Ishikawa (cell line): ENCODE results near the gene NR1H4.

Experiments
- CEBPB ChIP-seq: IDR thresholded peaks from 2 replicates; pipeline ENCODE4 v1.6.1; 2012
- CREB1 ChIP-seq: IDR thresholded peaks from 2 replicates; pipeline ENCODE4 v1.6.1; 2012; ENCODE audit warnings: low read depth
- EGR1 ChIP-seq: IDR thresholded peaks from 2 replicates; pipeline ENCODE4 v1.6.1; 2012
- EP300 ChIP-seq: IDR thresholded peaks from 2 replicates; pipeline ENCODE4 v1.6.1; 2012; ENCODE audit warnings: borderline replicate concordance
- FOXM1 ChIP-seq: IDR thresholded peaks from 2 replicates; pipeline ENCODE4 v1.6.1; 2012; ENCODE audit warnings: low read depth, borderline replicate concordance
- MAX ChIP-seq: IDR thresholded peaks from 2 replicates; pipeline ENCODE4 v1.6.1; 2012
- NFIC ChIP-seq: IDR thresholded peaks from 2 replicates; pipeline ENCODE4 v1.6.1; 2012
- RAD21 ChIP-seq: IDR thresholded peaks from 2 replicates; pipeline ENCODE4 v1.6.1; 2012; ENCODE audit warnings: low read depth
- REST ChIP-seq: IDR thresholded peaks from 2 replicates; pipeline ENCODE4 v1.6.1; 2012; ENCODE audit warnings: low read depth, mild to moderate bottlenecking
- TAF1 ChIP-seq: IDR thresholded peaks from 2 replicates; pipeline ENCODE4 v1.6.1; 2012; ENCODE audit warnings: low read depth, mild to moderate bottlenecking
- TCF12 ChIP-seq: IDR thresholded peaks from 2 replicates; pipeline ENCODE4 v1.6.1; 2012; ENCODE audit warnings: low read depth
- TEAD4 ChIP-seq: IDR thresholded peaks from 2 replicates; pipeline ENCODE4 v1.6.1; 2012
- USF1 ChIP-seq: IDR thresholded peaks from 2 replicates; pipeline ENCODE4 v1.6.1; 2012
- YY1 ChIP-seq: IDR thresholded peaks from 2 replicates; pipeline ENCODE4 v1.6.1; 2012; ENCODE audit warnings: low read depth
- ZBTB7A ChIP-seq: IDR thresholded peaks from 2 replicates; pipeline ENCODE4 v1.6.1; 2012; ENCODE audit warnings: low read depth

NR1H4 gene

GRCh38 chr12:100463661-100464060 is 10.0 kb upstream of the NR1H4 start:
- TF ChIP-seq EGR1 (no peak), REST (no peak), MAX (no peak), RAD21 (no peak), ZBTB7A (no peak), USF1 (no peak), TAF1 (no peak), CREB1 (no peak), CEBPB (no peak), YY1 (no peak), TCF12 (no peak), FOXM1 (no peak), TEAD4 (no peak), EP300 (no peak), NFIC (no peak)

GRCh38 chr12:100464529-100464928 is 9.1 kb upstream of the NR1H4 start:
- TF ChIP-seq USF1 (no peak), CEBPB (no peak), EP300 (no peak), EGR1 (no peak)

- no peak for TF ChIP-seq ZBTB7A
- no peak for TF ChIP-seq EGR1
- no peak for TF ChIP-seq YY1
- no peak for TF ChIP-seq REST
- no peak for TF ChIP-seq CREB1
- no peak for TF ChIP-seq TAF1
- TF ChIP-seq MAX, result no peak
- TF ChIP-seq USF1, result no peak
- no peak for TF ChIP-seq TCF12
- TF ChIP-seq CEBPB, result no peak
- no peak for TF ChIP-seq TEAD4
- no peak for TF ChIP-seq RAD21
- no peak for TF ChIP-seq FOXM1
Measured at GRCh38 chr12:100468126-100468525, 5.5 kb upstream of the NR1H4 start.

GRCh38 chr12:100472325-100472724 is 1.3 kb upstream of the NR1H4 start:
- TF ChIP-seq RAD21, result no peak
- TF ChIP-seq MAX, result no peak
- no peak for TF ChIP-seq TAF1
- TF ChIP-seq USF1, result no peak
- no peak for TF ChIP-seq YY1
- TF ChIP-seq EGR1, result no peak
- no peak for TF ChIP-seq EP300
- TF ChIP-seq TCF12, result no peak
- no peak for TF ChIP-seq NFIC
- no peak for TF ChIP-seq CREB1
- TF ChIP-seq ZBTB7A, result no peak
- TF ChIP-seq TEAD4, result no peak
- no peak for TF ChIP-seq CEBPB
- no peak for TF ChIP-seq FOXM1
- TF ChIP-seq REST, result no peak
